OCI-M1 (cell line): ENCODE data around the gene TTC19.
"Not testable (repeated sequence)": the region's sequence is repeated elsewhere in the genome, so short reads cannot be mapped to it uniquely, and the experiment has no call there.

Source experiments
- DNase-seq: peaks from one replicate; lab custom pipeline; 2025; lab: John Stamatoyannopoulos, UW

TTC19 gene

GRCh38 chr17:16033729-16034349, 34.2 kb downstream of the TTC19 start:
- no peak for DNase-seq

- no peak for DNase-seq
These were observed 36.6 kb downstream of the TTC19 start for GRCh38 chr17:16036261-16036660.

GRCh38 chr17:16037636-16038035, 38.0 kb downstream of the TTC19 start:
- no peak for DNase-seq

DNA sequence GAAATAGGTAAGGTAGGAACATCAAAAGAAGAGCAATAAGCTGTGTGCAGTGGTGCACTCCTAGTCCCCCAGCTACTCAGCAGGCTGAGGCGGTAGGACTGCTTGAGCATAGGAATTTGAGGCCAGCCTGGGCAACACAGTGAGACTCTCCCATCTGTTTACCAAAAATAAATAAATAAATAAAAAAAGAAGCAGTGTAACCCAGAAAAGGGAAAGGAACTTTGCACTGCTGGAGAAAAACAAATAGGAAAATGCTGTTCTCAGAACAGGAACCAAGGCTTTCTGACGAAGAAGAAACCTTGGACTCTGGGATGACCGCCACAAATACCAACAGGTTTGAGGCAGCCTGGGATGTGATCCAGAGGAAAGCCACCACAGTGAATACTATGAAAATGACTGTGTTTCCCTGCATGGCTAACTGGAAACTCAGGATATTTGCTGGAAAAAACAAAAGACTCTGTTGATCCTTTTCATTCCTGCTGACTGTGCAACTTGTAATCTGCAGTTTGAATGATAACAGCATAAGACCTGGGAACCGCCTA, 41.2 kb downstream of the TTC19 start:
- DNase-seq: no peak

DNA sequence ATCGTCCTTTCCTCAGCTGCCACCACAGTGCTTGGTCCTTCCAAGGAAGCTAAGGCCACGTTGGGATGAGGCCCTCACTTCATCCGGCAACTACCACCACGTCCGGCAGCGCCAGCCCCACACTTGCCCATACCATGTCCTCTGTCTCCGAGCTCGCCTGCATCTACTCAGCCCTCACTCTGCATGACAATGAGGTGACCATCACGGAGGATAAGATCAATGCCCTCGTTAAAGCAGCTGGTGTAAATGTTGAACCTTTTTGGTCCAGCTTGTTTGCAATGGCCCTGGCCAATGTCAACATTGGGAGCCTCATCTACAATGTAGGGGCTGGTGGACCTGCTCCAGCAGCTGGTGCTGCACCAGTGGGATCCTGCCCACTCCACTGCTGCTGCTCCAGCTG, 44.9 kb downstream of the TTC19 start:
- DNase-seq: no peak

DNA sequence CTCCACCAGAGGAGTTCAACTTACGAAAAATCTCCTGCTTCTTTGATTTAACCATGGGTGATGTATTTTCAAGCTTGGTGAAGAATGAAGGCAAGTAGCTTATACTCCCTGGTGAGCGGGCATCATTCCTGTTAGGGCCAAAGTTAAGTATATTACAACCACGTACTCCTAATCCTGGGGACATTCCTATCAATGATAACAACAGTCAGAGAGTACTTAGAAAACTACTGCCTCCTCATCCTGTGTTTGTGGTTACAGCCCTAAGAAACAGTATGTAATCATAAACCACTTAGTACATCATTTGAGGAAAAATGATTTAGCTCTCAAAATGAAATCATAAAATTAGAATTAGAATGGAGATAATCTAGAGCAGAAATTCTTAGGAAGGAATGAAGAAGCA, 47.3 kb downstream of the TTC19 start:
- DNase-seq: no peak

GRCh38 chr17:16048811-16049449, 49.3 kb downstream of the TTC19 start:
- DNase-seq: no peak

GRCh38 chr17:16050844-16051243, 51.2 kb downstream of the TTC19 start:
- DNase-seq: no peak

- no peak for DNase-seq
These were observed 52.9 kb downstream of the TTC19 start for GRCh38 chr17:16052486-16052885.

GRCh38 chr17:16055139-16055538, 55.5 kb downstream of the TTC19 start:
- DNase-seq: not testable (repeated sequence)

GRCh38 chr17:16061631-16062030, 62.0 kb downstream of the TTC19 start:
- no peak for DNase-seq

DNA sequence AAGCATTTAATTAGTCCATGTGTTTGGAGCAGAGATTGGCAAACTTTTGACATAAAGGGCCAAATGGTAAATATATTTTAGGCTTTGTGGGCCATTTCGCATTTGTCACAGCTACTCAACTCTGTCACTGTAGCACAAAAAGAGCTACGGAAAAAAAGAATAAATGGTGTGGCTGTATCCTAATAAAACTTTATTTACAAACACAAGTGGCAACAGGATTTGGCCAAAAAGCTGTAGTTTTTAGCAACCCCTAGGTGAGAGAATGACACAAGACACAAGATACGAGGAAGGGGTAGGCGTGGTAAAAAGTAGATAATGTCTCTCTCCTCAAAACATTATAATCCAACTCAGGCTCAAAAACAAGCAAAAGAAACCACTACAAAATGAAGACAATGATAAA, 66.5 kb downstream of the TTC19 start:
- no peak for DNase-seq

- DNase-seq: no peak
These were observed 68.7 kb downstream of the TTC19 start for GRCh38 chr17:16068323-16068722.

- DNase-seq: no peak
These were observed 72.4 kb downstream of the TTC19 start for GRCh38 chr17:16072031-16072430.

DNA sequence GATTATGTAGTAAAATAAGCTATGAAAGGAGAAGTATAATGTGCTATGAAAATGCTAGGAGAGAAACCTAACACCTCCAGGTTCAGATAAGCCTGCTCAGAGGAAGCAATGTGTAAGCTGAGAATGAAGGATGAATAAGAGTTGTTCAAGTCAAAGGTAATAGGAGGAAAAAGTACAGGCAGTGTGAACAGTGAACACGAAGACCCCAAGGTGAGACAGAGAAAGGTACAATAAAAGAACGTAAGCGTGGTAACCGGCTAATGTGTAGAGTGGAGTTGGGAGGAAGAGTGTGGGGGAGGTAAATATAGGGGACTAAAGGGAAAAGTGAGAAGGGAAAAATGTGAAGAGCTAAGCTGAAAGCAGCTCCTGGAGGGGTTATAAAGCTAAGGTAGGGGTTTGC, 74.2 kb downstream of the TTC19 start:
- DNase-seq: no peak

GRCh38 chr17:16074423-16074822, 74.8 kb downstream of the TTC19 start:
- no peak for DNase-seq

DNA sequence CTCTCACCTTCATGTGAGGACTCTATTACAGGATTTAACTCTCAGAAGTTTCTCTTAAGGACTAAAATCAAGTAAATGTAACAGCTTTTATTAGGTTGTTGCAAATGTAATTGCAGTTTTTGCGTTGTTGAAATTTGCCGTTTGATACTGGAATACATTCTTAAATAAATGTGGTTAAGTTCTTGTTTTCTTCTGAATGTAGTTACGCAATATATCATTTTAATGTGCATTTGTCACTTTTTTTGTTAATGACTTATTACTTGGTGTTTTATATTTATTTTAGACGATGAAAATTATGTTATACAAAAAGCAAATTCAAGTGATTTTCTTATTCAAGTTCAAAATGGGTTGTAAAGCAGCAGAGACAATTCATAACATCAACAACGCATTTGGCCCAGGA, 76.3 kb downstream of the TTC19 start:
- DNase-seq: no peak
